Ascending aorta (tissue), 2 donors: ENCODE measurements around the gene HAGHL. TPM values are rescaled to one million over a fixed set of nuclear protein-coding genes. Genes with fewer than 3 reads are reported as not detected.

ENCODE experiments used
- DNase-seq, 2 donors: peaks; one replicate each; pipeline ENCODE4 v3.0.0-alpha.2; 2019; ENCODE audit warnings: low spot score in 2 of 2
- H3K27ac ChIP-seq, 2 donors: fragments of 200-600 bp; sonication (generic); one replicate each; pipeline ENCODE4 v1.5.1; 2016 to 2017; ENCODE audit warnings: mild to moderate bottlenecking in 1 of 2
- H3K27me3 ChIP-seq: fragments of 200-600 bp; sonication (generic); one replicate; pipeline ENCODE4 v1.5.1; 2017
- H3K36me3 ChIP-seq, 2 donors: fragments of 200-600 bp; sonication (generic); one replicate each; pipeline ENCODE4 v1.5.1; 2016
- H3K4me1 ChIP-seq, 2 donors: fragments of 200-600 bp; sonication (generic); one replicate each; pipeline ENCODE4 v1.5.1; 2016 to 2017; ENCODE audit warnings: mild to moderate bottlenecking in 1 of 2
- H3K4me3 ChIP-seq, 2 donors: fragments of 200-600 bp; sonication (generic); one replicate each; pipeline ENCODE4 v1.5.1; 2016 to 2017; ENCODE audit warnings: mild to moderate bottlenecking in 1 of 2
- H3K9me3 ChIP-seq, 2 donors: fragments of 200-600 bp; sonication (generic); one replicate each; pipeline ENCODE4 v1.5.1; 2016
- intact Hi-C: fragments of 100-400 bp; cut with DNase I; formaldehyde crosslinking; loops from one replicate; pipeline ENCODE4 v1.15.1; 2023
- total RNA-seq: library from RNA; depleted of rRNA; stranded (reverse); fragments of >200 nt; gene quantifications from one replicate; pipeline ENCODE4 v1.1.0, GENCODE V29; 2016
- TF ChIP-seq, protein P1 (sequence below), 3 experiments: fragments of 200-600 bp in 2 of 3; fragments of 450-650 bp in 1 of 3; sonication (generic) in 2 of 3; IDR thresholded peaks; one replicate each; pipeline ENCODE4 v1.5.1; 2016 to 2019; ENCODE audit warnings: antibody characterized with exemption in 3 of 3, mild to moderate bottlenecking in 1 of 3, moderate library complexity in 1 of 3

Gene HAGHL
- total RNA-seq, 1 donor from 2014 or later: 9.7 TPM

DNA sequence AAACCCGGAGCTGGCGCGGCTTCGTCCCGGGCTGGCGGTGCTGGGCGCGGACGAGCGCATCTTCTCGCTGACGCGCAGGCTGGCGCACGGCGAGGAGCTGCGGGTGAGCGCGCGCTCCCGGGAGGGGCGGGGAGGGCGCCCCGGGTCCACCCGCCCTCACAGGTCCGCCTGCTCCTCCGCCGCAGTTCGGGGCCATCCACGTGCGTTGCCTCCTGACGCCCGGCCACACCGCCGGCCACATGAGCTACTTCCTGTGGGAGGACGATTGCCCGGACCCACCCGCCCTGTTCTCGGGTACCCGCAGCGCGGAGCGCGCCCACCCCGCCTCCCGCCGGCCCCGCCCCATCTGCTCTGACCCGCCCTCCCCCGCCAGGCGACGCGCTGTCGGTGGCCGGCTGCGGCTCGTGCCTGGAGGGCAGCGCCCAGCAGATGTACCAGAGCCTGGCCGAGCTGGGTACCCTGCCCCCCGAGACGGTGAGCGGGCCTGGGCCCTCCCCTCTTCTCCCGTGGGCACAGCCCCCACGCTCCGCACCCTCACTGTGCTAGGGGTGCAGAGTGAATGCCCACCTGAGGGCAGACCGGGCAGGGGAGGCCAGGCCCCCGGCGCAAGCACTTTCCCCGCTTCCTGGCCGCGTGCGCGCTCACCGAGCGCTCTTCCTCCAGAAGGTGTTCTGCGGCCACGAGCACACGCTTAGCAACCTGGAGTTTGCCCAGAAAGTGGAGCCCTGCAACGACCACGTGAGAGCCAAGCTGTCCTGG lies 1.4 kb downstream of the HAGHL start:
- TF ChIP-seq, protein P1, sequence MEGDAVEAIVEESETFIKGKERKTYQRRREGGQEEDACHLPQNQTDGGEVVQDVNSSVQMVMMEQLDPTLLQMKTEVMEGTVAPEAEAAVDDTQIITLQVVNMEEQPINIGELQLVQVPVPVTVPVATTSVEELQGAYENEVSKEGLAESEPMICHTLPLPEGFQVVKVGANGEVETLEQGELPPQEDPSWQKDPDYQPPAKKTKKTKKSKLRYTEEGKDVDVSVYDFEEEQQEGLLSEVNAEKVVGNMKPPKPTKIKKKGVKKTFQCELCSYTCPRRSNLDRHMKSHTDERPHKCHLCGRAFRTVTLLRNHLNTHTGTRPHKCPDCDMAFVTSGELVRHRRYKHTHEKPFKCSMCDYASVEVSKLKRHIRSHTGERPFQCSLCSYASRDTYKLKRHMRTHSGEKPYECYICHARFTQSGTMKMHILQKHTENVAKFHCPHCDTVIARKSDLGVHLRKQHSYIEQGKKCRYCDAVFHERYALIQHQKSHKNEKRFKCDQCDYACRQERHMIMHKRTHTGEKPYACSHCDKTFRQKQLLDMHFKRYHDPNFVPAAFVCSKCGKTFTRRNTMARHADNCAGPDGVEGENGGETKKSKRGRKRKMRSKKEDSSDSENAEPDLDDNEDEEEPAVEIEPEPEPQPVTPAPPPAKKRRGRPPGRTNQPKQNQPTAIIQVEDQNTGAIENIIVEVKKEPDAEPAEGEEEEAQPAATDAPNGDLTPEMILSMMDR (IDR thresholded peaks at IDR 0.05): no peak
- intact Hi-C loops: no loop called here
- Histone ChIP-seq H3K9me3 (no peaks in the 10 kb centered on the region), H3K36me3 (peaks cover 14 to 29% of the 10 kb centered on the region in 2 donors), H3K4me1 (peaks cover 19 to 22% of the 10 kb centered on the region in 2 donors), H3K4me3 (peak overlapping the region; percentile 52 to 65), H3K27me3 (peaks cover 13% of the 10 kb centered on the region), H3K27ac (no peak overlapping the region)
- peak in 1 of 2 donors; percentile 78 for DNase-seq

- intact Hi-C loops: no loop called here
- peaks cover 13% of the 10 kb centered on the region for H3K27me3 ChIP-seq
- peak overlapping the region in 1 of 2 donors; percentile 65 for H3K4me3 ChIP-seq
- DNase-seq: no peak
- peaks cover 21 to 37% of the 10 kb centered on the region in 2 donors for H3K36me3 ChIP-seq
- TF ChIP-seq, protein P1 (IDR thresholded peaks at IDR 0.05): no peak
- H3K9me3 ChIP-seq: no peaks in the 10 kb centered on the region
- peaks cover 19 to 22% of the 10 kb centered on the region in 2 donors for H3K4me1 ChIP-seq
- no peak overlapping the region for H3K27ac ChIP-seq
Observed at GRCh38 chr16:728890-729744, 2.2 kb downstream of the HAGHL start.

DNA sequence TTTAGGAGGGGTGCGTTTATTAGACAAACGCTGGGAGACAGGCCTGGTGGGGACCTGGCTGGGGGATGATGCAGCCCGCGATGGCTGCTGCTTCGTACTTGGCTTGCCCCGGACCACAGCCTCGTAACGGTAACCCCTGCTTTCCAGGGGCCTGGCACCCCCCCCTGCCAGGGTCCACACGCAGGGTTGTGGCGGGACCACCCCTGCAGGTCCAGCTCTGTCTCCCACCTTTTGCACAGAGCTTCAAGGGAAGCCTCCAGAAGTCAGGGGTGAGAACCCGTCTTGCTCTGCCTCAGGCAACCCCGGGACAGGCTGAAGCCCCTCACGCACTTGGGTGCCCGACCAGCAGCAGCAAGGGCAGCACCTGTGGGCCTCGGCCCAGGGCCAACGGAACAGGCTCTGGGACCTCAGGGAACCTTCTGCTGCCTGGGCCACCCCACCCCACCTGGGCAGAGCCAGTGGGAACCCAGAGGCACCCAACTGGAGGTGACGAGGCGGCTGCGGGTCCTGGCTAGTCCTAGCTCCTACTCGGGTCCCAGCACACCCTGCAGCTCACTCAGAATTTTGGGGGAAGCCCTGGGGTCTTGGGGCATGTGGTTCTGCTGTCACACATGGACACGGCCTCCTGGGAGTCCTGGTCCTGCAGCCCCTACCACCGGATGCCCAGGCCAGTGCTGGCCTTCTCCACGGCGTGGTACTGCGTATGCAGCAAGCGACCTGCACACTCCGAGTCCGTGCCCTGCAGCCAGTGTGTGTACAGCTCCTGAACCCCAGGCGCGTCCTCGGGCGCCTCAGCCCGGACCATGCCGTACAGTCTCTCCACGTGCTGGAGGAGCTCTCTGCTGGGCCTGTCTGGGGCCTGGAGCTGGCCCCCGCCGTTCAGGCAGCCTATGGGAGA lies 3.1 kb downstream of the HAGHL start:
- TF ChIP-seq, protein P1 (IDR thresholded peaks at IDR 0.05): no peak
- peaks cover 13% of the 10 kb centered on the region for H3K27me3 ChIP-seq
- peaks cover 23 to 46% of the 10 kb centered on the region in 2 donors for H3K36me3 ChIP-seq
- H3K9me3 ChIP-seq: no peaks in the 10 kb centered on the region
- no peak overlapping the region for H3K4me3 ChIP-seq
- H3K27ac ChIP-seq: no peak overlapping the region
- intact Hi-C loops: no loop called here
- H3K4me1 ChIP-seq: peaks cover 19 to 22% of the 10 kb centered on the region in 2 donors
- DNase-seq: no peak

DNA sequence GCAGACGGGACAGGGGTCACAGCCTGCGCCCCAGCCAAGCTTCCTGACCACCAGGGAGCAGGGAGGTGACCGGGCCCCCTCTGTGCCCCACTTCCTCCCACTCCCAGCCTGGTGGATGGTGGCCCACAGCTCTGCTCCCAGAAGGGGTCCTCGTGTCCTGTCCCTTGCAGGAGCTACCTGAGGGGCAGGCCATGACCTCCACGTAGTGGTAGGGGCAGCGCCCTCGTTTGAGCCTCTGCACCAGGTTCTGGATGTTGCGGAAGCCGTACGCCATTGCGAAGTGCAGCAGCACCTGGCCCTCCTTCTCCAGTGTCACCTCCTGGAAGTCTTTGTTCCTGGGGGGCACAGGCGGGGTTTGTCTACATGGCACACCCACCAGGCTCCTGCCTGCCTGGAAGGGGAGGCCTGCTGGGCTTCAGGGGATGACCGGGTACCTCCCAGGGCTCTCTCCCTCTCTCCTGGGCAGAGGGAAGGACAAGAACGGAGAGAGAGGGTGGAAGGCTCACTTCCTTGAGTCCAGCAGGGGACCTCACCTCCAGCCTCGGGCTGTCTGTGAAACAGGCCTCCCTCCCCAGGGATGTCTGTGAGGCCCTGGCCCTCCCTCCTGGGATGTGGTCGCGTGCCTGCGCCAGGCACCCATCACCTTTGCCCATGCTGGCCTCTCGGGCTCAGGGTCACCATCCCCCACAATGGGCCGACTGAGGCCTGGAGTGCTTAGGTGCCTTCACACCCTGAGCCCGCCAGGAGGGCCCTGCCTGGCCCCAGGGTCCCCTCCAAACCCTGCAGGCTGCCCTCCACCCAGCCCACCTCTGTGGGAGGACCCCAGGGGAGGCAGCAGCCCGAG lies 4.0 kb downstream of the HAGHL start:
- Histone ChIP-seq H3K4me1 (peaks cover 19 to 22% of the 10 kb centered on the region in 2 donors), H3K9me3 (no peaks in the 10 kb centered on the region), H3K27me3 (peaks cover 13% of the 10 kb centered on the region), H3K4me3 (no peak overlapping the region), H3K27ac (no peak overlapping the region), H3K36me3 (peaks cover 32 to 54% of the 10 kb centered on the region in 2 donors)
- TF ChIP-seq, protein P1 (IDR thresholded peaks at IDR 0.05): no peak
- DNase-seq: no peak
- intact Hi-C loops: no loop called here
